Neural progenitor cell (in vitro differentiated cells): ENCODE results near the gene SLF2.

Source experiments
- CTCF ChIP-seq: fragments of 200-600 bp; sonication (generic); IDR thresholded peaks from 2 replicates; pipeline ENCODE4 v1.5.1; 2017; ENCODE audit warnings: antibody characterized with exemption, mild to moderate bottlenecking
- EZH2 ChIP-seq: fragments of 200-600 bp; sonication (generic); IDR thresholded peaks from 2 replicates; pipeline ENCODE4 v1.6.1; 2017; ENCODE audit warnings: antibody characterized with exemption, mild to moderate bottlenecking, moderate library complexity
- EZH2phosphoT487 ChIP-seq: fragments of 200-600 bp; sonication (generic); IDR thresholded peaks from 2 replicates; pipeline ENCODE4 v1.6.1; 2017; ENCODE audit warnings: antibody characterized with exemption

DNA sequence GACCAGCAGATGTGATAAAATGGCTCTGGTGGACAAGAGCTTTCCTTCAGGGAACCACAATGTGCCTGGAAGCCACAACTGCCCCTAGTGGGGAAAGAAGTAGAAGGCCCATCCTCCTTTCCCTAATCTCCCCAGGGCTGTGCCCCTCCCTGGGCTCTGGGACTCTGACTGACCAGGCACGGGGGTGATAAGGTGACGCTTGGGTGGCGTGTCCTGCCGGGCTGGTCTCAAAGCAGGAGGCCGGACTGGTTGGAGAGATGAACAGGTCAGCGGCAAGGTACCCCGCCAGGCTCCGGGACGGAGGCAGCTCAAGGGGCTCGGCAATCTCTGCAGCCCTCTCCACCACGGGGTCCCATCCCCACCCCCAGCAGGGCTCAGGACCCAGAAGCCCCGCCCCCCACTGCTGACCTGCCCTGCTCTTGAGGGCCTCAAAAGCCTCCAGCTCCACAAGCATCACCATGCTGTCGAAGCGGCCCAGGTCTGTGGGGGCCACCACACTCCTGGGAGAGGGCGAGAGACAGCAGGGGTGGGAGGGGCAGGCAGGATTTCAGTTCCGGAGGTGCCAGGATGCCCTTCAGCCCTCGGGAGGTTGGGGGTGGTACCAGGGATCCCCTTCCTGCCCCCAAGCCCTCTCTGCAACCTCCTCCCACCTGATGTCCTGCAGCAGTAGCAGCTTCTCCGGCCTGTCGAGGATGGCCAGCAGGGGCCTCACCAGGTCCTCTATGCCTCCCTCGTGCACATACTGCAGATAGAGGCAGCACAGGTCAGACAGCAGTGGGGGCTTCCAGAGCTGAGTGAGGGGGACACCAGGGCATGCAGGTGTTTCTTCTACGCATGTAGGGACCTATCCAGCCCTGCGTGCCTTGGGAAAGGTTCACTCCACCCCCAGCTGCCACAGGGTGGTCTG is 99.0 kb downstream of the SLF2 start:
- TF ChIP-seq CTCF (peak; percentile 55), EZH2 (no peak), EZH2phosphoT487 (no peak)
